ENCODE data around the gene SSR4.
"Not testable (repeated sequence)": the region's sequence is repeated elsewhere in the genome, so short reads cannot be mapped to it uniquely, and the experiment has no call there.

Gene SSR4

DNA sequence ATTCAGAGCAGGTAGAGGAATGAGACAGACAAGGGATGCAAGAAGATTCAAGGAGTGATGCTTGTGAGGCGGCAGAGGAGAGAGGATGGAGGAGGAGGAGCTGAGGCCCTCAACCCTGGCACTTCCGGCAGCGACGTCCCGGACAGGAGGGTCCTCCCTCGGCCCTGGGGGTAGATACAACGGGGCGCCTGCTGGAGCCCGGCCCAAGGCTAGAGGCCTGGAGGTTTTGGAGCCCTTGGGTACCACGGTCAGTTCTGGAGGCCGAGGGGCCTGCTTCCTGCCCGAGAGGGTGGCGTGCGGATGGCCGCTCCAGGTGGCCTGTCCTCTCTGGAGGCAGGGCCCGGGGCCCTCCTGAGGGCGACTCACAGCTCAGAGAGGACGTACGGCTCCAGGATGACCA is 13.5 kb downstream of the SSR4 start:
- DNase-seq, result no peak

DNA sequence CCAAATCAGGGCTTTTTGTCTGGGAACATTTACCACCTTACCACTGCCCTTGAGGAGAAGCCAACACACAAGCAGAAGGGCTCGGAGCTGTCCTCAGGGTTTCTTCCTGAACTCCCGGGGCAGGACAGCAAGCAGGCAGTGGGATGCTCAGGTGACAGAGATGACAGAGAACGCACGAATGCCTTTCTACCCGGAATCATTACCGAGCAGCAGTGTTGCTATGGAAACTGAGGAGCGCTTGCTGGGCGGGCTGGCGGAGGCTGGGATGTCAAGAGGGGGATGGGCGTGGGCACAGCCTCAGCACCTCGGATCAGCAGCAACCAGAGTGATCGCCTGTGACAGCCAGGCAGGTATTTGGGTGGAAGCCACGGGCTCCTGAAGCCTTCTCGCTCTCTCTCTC is 17.8 kb downstream of the SSR4 start:
- DNase-seq, result no peak

- no peak for DNase-seq
Observed at GRCh38 chrX:153813161-153813560, 18.7 kb downstream of the SSR4 start.

DNA sequence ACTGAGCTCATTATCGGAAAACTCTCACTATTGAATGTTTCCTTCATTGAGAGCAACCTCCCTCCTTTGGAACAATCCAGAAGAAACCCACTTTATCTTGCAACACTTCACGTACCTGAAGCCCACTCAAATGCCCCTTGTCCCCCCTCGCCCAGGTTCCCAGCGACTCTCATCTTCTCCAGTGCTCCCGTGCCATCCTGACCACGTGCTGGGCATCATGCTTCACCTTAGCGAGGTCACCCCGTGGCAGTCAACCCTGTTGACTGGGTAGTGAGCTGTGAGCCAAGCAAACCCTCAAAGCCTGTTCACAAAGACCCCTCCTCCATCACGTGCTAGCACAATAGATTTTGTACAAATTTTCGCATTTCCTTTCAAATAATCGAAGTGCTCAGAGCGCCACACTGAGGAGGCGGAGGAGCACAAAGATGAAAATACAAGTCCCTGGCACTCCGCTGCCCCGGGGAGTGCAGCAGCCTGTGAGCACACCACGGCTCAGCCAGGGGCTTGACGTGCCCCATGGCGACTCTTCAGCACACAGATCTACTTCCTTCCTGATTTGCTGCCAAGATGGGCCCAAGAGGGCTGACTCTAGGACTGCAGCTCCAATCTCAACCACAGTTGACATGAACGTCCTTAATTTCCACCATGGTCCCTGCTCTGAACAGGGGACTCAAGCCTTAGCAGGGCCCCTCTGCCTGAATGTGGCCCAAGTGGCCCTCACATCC is 20.3 kb downstream of the SSR4 start:
- no peak for DNase-seq

- DNase-seq, result no peak
Observed at GRCh38 chrX:153816831-153817690, 22.6 kb downstream of the SSR4 start.

- DNase-seq, result not testable (repeated sequence)
Observed at GRCh38 chrX:153818064-153818463, 23.6 kb downstream of the SSR4 start.

- DNase-seq, result peak; percentile 15
Observed at GRCh38 chrX:153818571-153819383, 24.3 kb downstream of the SSR4 start.

- DNase-seq, result no peak
Observed at GRCh38 chrX:153819384-153820040, 25.0 kb downstream of the SSR4 start.

GRCh38 chrX:153820601-153821000 is 26.1 kb downstream of the SSR4 start:
- DNase-seq, result peak; percentile 32

- DNase-seq, result no peak
Observed at GRCh38 chrX:153821066-153821465, 26.6 kb downstream of the SSR4 start.

GRCh38 chrX:153824348-153824747 is 29.9 kb downstream of the SSR4 start:
- DNase-seq, result no peak

GRCh38 chrX:153825042-153825441 is 30.6 kb downstream of the SSR4 start:
- DNase-seq, result no peak

DNA sequence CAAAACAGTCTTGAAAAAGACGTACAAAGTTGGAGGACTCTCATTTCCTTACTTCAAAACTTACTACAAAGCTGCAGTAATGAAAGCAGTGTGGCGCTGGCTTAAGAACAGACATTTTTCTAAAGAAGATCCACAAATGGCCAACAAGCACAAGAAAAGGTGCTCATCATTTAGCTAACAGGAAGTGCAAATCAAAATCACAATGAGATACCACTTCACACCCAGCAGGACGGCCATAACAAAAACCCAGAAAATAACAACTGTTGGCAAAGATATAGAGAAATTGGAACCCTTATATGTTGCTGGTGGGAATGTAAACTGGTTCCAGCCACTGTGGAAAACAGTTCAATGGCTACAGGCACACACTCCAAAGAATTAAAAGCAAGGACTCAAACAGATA is 32.5 kb downstream of the SSR4 start:
- DNase-seq, result no peak

DNA sequence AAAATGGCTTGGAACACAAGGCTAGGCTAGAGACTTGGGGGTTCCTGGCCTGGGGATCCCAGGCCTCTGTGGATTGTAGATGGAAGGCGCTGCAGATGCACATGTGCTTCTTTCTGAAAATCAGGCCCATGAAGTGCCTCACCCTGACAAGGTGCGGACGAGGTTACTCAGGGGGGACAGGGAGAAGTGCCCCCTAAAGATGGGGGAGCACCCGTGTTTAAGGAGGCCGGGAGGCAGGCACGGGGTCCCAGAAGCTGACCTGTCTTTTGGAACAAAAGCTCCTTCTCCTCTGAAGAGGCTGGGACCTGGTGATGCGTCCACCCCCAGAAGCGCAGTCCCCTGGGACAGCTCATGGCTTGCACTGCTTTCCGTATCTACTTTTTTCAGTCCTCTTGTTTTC is 33.4 kb downstream of the SSR4 start:
- no peak for DNase-seq

- DNase-seq, result no peak
Observed at GRCh38 chrX:153828308-153828707, 33.8 kb downstream of the SSR4 start.

GRCh38 chrX:153828723-153829548 is 34.5 kb downstream of the SSR4 start:
- no peak for DNase-seq

GRCh38 chrX:153829549-153829798 is 35.0 kb downstream of the SSR4 start:
- no peak for DNase-seq

DNA sequence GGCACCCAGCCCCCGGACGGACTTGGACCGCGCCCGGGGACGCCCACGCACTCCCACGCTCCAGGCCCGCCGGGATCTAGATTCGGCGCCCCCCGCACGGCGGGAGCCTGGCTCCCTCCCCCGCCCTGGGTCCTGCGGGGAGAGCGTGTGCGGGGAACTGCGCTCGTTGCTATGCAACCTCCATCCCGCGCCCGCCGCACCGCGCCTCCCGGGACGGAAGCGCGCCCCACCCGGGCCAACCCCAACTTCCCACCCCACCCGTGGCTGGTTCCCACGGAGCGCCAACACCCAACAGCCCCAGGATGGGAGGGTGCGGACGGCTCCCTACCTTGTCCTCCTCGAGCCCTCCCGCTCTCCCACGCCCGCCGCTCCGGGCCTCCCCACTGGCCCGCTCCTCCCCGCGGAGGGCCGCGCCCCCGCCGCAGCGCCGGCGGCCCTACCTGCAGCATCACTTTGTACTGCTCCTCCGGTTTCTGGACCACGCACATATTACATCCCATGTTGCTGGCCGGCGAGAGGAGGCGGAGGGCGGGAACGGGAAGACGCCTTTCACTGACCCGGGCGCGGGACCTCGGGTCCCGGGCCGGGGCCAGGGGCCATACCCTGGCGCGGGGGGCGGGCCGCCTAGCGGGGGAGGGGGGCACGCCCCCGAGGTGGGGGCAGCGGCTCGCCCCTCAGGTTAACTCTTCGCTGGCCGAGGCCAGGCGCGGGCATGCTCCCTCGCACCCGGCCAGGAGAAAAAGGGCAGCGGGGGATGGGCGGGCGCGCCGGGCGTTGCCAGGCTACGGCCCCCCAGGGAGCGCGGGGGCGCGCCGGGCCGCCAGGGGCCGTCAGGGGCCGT is 35.6 kb downstream of the SSR4 start, which contains the start of gene PDZD4:
TSS of gene PDZD4 (minus strand) at position 746 of the 841 bp plus-strand sequence. CDS start at position 500, 246 bp downstream.
- no peak for DNase-seq

- DNase-seq, result no peak
Observed at GRCh38 chrX:153830640-153831428, 36.4 kb downstream of the SSR4 start.

- DNase-seq, result no peak
Observed at GRCh38 chrX:153831429-153832150, 37.1 kb downstream of the SSR4 start.

Measured in COR-L47 (cell line).